ENCODE data around the gene HOXA6.

HOXA6 gene

GRCh38 chr7:27151341-27151930 is 3.9 kb upstream of the HOXA6 start:
- no peak for DNase-seq (ENCODE audit: low read depth in 2 of 2)

DNA sequence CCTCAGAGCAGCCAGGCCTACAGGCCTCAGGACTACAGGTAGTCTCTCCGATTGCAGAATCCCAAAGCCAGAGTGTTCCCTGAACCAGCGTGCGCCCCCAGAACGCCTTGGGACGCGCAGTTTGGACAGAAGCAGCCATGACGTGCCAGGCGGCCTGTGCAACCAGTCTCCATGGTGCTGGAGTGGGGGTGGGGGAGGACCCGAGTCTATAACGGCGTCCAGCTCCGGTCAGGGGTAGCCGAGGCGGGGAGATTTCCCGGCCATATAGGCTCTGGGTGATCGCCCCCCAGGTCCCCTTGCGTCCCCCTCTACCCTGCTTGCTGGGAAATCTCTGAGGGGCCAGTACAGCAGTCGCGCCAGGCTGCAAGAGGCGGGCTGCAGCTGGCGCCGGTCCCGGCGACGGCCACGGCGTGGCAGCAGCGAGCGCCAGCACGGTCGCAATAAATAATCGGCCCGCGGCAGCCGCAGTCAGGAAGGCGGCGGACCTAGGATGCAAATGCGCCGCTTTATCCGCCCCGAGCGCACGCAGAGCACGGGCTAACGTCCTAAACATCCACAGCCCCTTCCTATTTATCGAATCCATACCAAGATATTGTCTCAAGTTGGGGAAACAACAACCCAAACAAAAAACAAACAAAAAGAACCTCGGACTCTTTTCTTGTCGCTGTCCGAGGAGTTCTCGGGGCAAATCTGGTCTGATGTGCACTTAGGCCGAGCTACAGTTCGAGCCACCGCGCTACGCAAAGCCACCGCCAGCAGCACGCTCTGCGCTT is 3.2 kb upstream of the HOXA6 start:
- no peak for DNase-seq (ENCODE audit: low read depth in 2 of 2)

GRCh38 chr7:27149842-27150567 is 2.4 kb upstream of the HOXA6 start:
- DNase-seq (ENCODE audit: low read depth in 2 of 2): no peak

DNA sequence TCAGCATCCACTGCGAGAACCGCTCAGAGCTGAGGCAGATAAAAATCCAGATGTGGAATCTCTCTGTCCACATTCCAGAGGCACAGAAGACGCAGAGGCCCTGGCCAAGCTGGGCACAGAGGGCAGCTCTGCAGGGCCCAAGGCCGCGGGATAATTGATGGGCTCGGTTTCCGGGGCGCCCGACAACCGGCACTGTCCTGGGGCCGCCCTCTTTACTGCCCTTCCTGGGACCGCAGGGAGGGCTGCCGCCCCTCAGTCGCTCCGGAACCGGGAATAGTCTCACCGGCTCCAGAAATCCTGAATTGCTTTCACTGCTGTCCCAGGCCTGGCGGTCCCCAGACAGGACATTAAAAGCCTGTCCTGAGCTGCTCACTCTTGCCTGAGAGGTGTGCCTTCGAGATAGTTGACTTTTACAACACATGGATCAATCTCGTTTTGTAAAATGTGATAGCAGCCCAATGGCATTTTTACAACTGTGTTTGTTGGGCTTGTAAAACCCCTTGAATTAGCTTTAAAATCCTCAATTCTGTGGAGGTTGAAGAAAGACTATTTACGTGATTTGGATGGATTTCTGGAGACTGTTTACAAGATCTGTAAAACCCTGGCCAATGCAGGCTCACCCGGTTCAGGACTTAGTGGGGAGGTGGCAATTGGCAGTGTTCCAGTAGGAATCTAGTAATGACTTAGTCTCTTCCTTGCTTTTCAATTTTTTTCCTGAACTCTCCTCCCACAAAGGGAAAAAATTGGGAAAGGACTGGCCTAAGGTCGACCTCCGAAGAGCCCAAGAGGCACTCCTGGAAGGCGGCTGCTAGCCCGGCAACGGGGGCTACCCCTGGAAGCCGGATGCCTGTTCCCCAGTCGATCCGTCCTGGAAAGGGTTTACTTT is 1.4 kb upstream of the HOXA6 start:
- no peak for DNase-seq (ENCODE audit: low read depth in 2 of 2)

GRCh38 chr7:27148031-27148755 is 619 bp upstream of the HOXA6 start:
- no peak for DNase-seq (ENCODE audit: low read depth in 2 of 2)

DNA sequence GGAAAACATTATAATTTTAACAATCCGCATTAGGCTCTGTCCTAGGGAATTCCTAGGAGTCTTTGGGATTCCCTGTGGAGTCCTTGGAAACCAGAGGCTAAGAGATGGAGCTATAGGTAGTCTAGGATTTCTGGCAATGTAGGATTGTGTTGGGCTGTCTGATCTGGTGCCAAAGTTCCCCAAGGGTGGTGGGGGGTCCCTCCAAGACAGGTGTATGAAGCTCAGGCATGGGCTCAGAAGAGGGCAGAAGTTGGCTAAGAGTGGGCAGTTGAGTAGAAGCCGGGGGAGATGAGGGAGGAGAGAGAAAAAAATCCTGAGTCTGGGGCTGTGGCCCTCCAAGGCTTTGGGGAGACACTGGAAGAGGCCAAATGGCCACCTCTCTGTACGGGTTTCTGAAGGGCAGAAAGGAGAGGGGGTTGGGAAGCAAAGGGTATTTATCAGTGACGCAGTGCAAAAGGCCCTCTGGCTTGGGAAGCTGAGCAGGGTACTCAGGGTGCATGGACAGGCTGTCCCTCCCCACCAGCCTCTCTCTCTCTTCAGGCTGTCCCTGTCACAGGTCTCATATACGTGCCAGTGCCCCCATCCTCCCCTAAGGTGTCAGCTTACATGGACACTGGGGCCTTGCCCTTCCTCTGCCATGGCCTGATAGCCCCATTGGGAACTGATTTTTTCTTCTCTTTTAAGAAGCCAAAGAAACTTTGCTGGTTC is 929 bp downstream of the HOXA6 start:
- no peak for DNase-seq (ENCODE audit: low read depth in 2 of 2)

GRCh38 chr7:27145914-27146412 is 1.6 kb downstream of the HOXA6 start:
- no peak for DNase-seq (ENCODE audit: low read depth in 2 of 2)

DNA sequence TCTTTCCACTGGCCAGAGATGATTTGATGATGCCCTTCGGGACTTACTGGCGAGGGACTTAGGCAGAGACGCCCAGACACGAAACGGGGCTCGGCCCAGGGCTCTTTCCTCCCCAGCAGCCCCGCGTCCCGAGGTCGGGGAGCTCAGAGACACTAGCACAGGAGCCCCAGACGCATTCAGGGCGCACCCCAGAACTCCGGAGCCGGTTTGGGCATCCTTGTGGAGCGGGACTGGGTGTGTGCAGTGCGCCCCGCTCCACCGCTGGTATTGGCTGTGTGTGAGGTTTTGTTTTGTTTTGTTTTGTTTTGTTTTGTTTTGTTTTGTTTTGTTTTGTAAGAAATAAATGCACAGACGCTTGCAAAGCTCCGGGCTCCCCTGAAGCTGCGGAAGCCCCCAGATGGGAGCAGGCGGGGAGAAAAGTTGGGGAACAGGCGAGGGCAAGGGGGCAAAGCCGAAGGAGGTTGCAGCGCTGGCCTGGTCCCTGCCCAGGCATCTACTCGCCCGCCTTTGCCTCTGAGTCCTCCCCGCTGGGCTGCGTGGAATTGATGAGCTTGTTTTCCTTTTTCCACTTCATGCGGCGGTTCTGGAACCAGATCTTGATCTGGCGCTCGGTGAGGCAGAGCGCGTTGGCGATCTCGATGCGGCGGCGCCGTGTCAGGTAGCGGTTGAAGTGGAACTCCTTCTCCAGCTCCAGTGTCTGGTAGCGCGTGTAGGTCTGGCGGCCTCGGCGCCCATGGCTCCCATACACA is 2.2 kb downstream of the HOXA6 start:
- no peak for DNase-seq (ENCODE audit: low read depth in 2 of 2)

GRCh38 chr7:27144781-27145164 is 2.8 kb downstream of the HOXA6 start:
- no peak for DNase-seq (ENCODE audit: low read depth in 2 of 2)

GRCh38 chr7:27143950-27144780 is 3.4 kb downstream of the HOXA6 start:
- no peak for DNase-seq (ENCODE audit: low read depth in 2 of 2)

DNA sequence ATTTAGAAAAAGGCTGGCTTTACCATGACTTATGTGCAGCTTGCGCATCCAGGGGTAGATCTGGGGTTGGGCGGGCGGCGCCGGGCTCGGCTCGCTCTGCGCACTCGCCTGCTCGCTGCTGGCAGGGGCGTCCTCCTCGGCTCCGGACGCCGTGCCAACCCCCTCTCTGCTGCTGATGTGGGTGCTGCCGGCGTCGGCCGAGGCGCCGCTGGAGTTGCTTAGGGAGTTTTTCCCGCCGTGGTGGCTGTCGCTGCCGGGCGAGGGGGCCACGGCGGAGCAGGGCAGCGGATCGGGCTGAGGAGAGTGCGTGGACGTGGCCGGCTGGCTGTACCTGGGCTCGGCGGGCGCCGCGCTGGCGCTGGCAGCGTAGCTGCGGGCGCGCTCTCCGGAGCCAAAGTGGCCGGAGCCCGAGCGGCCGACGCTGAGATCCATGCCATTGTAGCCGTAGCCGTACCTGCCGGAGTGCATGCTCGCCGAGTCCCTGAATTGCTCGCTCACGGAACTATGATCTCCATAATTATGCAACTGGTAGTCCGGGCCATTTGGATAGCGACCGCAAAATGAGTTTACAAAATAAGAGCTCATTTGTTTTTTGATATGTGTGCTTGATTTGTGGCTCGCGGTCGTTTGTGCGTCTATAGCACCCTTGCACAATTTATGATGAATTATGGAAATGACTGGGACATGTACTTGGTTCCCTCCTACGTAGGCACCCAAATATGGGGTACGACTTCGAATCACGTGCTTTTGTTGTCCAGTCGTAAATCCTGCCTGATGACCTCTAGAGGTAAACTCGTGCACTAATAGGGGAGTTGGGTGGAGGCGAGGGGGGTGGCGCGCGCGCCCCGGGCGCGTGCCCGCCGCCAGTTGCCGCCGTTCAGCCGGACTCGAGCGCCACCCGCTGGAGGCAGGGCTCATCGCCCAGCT is 4.3 kb downstream of the HOXA6 start, which contains the start of gene HOXA5:
Gene HOXA5 (minus strand): TSS at position 659 of the 927 bp plus-strand sequence. CDS start 74 bp downstream, at position 585.
- no peak for DNase-seq (ENCODE audit: low read depth in 2 of 2)

GRCh38 chr7:27142580-27143022 is 5.0 kb downstream of the HOXA6 start:
- no peak for DNase-seq (ENCODE audit: low read depth in 2 of 2)

- no peak for DNase-seq (ENCODE audit: low read depth in 2 of 2)
These were observed 5.5 kb downstream of the HOXA6 start for GRCh38 chr7:27141923-27142579.

- DNase-seq (ENCODE audit: low read depth in 2 of 2): no peak
These were observed 6.2 kb downstream of the HOXA6 start for GRCh38 chr7:27141137-27141922.

- no peak for DNase-seq (ENCODE audit: low read depth in 2 of 2)
These were observed 7.3 kb downstream of the HOXA6 start for GRCh38 chr7:27140126-27140857.

Data from fibroblast of skin of left quadriceps (primary cell).